Endothelial cell of umbilical vein (primary cell): ENCODE measurements around the gene DAPK2.

Experiments
- EZH2 ChIP-seq: IDR thresholded peaks from 2 replicates; pipeline ENCODE4 v1.6.1; 2012; ENCODE audit warnings: borderline replicate concordance, low read depth, mild to moderate bottlenecking, moderate library complexity, low read length, inconsistent platforms; ENCODE audit not compliant: severe bottlenecking
- MYC ChIP-seq: IDR thresholded peaks from one replicate; pipeline ENCODE4 v1.6.1; 2011; ENCODE audit warnings: mild to moderate bottlenecking, low read depth, low read length
- POLR2A ChIP-seq: IDR thresholded peaks from 2 replicates; pipeline ENCODE4 v1.6.1; 2012; ENCODE audit warnings: low read depth, mild to moderate bottlenecking, control low read depth, low read length
- POLR2AphosphoS5 ChIP-seq: IDR thresholded peaks from 2 replicates; pipeline ENCODE4 v1.6.1; 2012; ENCODE audit warnings: low read depth, mild to moderate bottlenecking, control low read depth, low read length, moderate library complexity; ENCODE audit not compliant: insufficient read depth
- TF ChIP-seq, protein P1 (sequence below), 2 donors: IDR thresholded peaks; 1 replicate in 1 of 2; 2 replicates in 1 of 2; pipeline ENCODE4 v1.5.1; 2011; ENCODE audit warnings: low read length in 2 of 2, mild to moderate bottlenecking in 2 of 2, moderate library complexity in 2 of 2, control low read depth in 1 of 2, inconsistent platforms in 1 of 2, low read depth in 1 of 2; ENCODE audit not compliant: insufficient read depth in 1 of 2; ENCODE audit errors: extremely low read depth in 1 of 2

- TF ChIP-seq POLR2A (no peak), EZH2 (no peak), POLR2AphosphoS5 (no peak), MYC (no peak)
- TF ChIP-seq, protein P1, sequence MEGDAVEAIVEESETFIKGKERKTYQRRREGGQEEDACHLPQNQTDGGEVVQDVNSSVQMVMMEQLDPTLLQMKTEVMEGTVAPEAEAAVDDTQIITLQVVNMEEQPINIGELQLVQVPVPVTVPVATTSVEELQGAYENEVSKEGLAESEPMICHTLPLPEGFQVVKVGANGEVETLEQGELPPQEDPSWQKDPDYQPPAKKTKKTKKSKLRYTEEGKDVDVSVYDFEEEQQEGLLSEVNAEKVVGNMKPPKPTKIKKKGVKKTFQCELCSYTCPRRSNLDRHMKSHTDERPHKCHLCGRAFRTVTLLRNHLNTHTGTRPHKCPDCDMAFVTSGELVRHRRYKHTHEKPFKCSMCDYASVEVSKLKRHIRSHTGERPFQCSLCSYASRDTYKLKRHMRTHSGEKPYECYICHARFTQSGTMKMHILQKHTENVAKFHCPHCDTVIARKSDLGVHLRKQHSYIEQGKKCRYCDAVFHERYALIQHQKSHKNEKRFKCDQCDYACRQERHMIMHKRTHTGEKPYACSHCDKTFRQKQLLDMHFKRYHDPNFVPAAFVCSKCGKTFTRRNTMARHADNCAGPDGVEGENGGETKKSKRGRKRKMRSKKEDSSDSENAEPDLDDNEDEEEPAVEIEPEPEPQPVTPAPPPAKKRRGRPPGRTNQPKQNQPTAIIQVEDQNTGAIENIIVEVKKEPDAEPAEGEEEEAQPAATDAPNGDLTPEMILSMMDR (IDR thresholded peaks at IDR 0.05; ENCODE audit: extremely low read depth in 1 of 2, insufficient read depth in 1 of 2, low read depth in 1 of 2, low read length in 2 of 2), result no peak
These were observed 21.8 kb upstream of the DAPK2 start for GRCh38 chr15:64068133-64068532.
